GM12878 (cell line): ENCODE data around the gene ABCA7. TPM values are rescaled to one million over a fixed set of nuclear protein-coding genes. Genes with fewer than 3 reads are reported as not detected.

Source experiments
- BCL11A ChIP-seq: IDR thresholded peaks from 2 replicates; pipeline ENCODE4 v1.6.1; 2011; ENCODE audit warnings: low read depth, low read length
- HCFC1 ChIP-seq: fragments of 150-350 bp; IDR thresholded peaks from 2 replicates; pipeline ENCODE4 v1.6.1; 2014; ENCODE audit warnings: low read length
- RAD21 ChIP-seq: IDR thresholded peaks from 2 replicates; pipeline ENCODE4 v1.6.1; 2011; ENCODE audit warnings: mild to moderate bottlenecking, low read depth, low read length, moderate library complexity; ENCODE audit not compliant: insufficient read depth
- SMC3 ChIP-seq: IDR thresholded peaks from 2 replicates; pipeline ENCODE4 v1.6.1; 2011; ENCODE audit warnings: low read length, improper control_type of control experiment, borderline replicate concordance
- ZNF24 ChIP-seq: fragments of 450-650 bp; IDR thresholded peaks from 2 replicates; pipeline ENCODE4 v1.6.1; 2017; ENCODE audit warnings: antibody characterized with exemption, mild to moderate bottlenecking
- ZSCAN29 ChIP-seq: fragments of 450-650 bp; IDR thresholded peaks from 2 replicates; pipeline ENCODE4 v1.6.1; 2017; ENCODE audit warnings: mild to moderate bottlenecking, moderate library complexity
- polyA plus RNA-seq, 11 experiments: library from polyadenylated mRNA; depleted of rRNA in 4 of 11; unstranded in 6 of 11; stranded (reverse) in 5 of 11; fragments of >200 nt; fragmentation: Nextera tagmentation in 4 of 11; fragmentation: Illumina TruSeq in 1 of 11; extraction: Ambion mirVana in 4 of 11; extraction: Trizol in 1 of 11; gene quantifications; 1 replicate in 1 of 11; 2 replicates in 10 of 11; pipeline versions ENCODE4 v1.2.1 to v1.2.3, GENCODE V29; 2011 to 2016; ENCODE audit warnings: inconsistent platforms in 2 of 11, missing spikeins in 2 of 11, low read depth in 1 of 11
- total RNA-seq, 4 experiments: library from RNA; depleted of rRNA in 3 of 4; stranded (reverse); fragments of >200 nt in 3 of 4; fragmentation: Illumina TruSeq in 1 of 4; extraction: Trizol in 1 of 4; gene quantifications; 2 replicates each; pipeline versions ENCODE4 v1.2.1 to v1.2.3, GENCODE V29; 2013 to 2021
- TF ChIP-seq, protein P1 (sequence below): fragments of 450-650 bp; IDR thresholded peaks from 2 replicates; pipeline ENCODE4 v1.6.1; 2016; ENCODE audit warnings: mild to moderate bottlenecking
- TF ChIP-seq, protein P2 (sequence below): IDR thresholded peaks from 2 replicates; pipeline ENCODE4 v1.6.1; 2011; ENCODE audit warnings: low read depth, mild to moderate bottlenecking, low read length, moderate library complexity, borderline replicate concordance; ENCODE audit errors: extremely low read depth
- TF ChIP-seq, protein P3 (sequence below): fragments of 450-650 bp; formaldehyde crosslinking; IDR thresholded peaks from 2 replicates; pipeline ENCODE4 v1.4.0; 2020; ENCODE audit warnings: mild to moderate bottlenecking, moderate library complexity
- TF ChIP-seq, protein P4 (sequence below): fragments of 450-650 bp; IDR thresholded peaks from 2 replicates; pipeline ENCODE4 v1.6.1; 2017; ENCODE audit warnings: antibody characterized with exemption, mild to moderate bottlenecking, moderate library complexity

Gene ABCA7
- total and polyA plus RNA-seq, 10 of the 15 experiments (the other 5 are each of a cell fraction or from before 2014, with no cell fraction given) = 1.0 to 49.5 (median 14.8) TPM

DNA sequence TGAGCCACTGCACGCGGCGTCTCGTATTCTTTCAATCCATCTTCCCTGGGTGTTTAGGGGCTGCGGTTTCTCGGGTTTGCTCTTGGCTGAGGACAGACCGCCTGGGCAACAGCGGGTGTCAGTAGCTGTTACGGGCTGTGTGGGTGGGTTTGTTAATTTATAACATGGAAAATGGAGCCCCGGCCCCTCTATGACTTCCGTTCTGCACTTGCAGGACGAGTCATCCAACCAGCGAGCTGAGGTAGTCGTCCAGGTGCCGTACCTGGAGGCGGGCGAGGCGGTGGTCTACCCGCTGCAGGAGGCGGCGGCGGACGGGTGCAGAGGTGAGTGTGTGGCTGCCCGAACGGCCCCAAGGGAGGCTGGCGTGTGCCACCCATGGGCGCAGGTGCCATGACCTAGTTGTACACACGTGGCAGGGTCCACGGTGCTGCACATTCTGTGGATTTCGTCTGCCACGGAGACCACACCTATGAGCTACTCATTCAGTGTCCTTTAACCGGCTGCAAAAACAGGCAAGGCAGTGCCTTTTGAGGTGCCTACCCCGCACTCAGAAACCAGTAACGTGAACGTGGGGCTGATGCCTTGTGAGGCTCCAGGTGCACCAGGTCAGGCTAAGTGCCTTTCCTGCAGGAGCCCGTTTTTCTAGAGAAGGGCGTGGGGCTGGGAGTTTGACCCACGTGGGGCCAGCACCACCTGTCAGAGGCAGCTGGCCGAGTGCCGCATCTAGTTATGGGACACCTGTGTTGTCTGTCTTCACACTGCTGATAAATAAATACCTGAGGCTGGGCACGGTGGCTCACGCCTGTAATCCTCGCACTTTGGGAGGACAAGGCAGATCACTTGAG is 44.3 kb downstream of the ABCA7 start (continued):
- no peak for TF ChIP-seq HCFC1
- TF ChIP-seq SMC3 = no peak
- TF ChIP-seq, protein P1, sequence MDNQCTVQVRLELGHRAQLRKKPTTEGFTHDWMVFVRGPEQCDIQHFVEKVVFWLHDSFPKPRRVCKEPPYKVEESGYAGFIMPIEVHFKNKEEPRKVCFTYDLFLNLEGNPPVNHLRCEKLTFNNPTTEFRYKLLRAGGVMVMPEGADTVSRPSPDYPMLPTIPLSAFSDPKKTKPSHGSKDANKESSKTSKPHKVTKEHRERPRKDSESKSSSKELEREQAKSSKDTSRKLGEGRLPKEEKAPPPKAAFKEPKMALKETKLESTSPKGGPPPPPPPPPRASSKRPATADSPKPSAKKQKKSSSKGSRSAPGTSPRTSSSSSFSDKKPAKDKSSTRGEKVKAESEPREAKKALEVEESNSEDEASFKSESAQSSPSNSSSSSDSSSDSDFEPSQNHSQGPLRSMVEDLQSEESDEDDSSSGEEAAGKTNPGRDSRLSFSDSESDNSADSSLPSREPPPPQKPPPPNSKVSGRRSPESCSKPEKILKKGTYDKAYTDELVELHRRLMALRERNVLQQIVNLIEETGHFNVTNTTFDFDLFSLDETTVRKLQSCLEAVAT = no peak
- TF ChIP-seq, protein P2, sequence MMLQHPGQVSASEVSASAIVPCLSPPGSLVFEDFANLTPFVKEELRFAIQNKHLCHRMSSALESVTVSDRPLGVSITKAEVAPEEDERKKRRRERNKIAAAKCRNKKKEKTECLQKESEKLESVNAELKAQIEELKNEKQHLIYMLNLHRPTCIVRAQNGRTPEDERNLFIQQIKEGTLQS = no peak
- TF ChIP-seq ZNF24 = no peak
- no peak for TF ChIP-seq RAD21
- TF ChIP-seq, protein P3, sequence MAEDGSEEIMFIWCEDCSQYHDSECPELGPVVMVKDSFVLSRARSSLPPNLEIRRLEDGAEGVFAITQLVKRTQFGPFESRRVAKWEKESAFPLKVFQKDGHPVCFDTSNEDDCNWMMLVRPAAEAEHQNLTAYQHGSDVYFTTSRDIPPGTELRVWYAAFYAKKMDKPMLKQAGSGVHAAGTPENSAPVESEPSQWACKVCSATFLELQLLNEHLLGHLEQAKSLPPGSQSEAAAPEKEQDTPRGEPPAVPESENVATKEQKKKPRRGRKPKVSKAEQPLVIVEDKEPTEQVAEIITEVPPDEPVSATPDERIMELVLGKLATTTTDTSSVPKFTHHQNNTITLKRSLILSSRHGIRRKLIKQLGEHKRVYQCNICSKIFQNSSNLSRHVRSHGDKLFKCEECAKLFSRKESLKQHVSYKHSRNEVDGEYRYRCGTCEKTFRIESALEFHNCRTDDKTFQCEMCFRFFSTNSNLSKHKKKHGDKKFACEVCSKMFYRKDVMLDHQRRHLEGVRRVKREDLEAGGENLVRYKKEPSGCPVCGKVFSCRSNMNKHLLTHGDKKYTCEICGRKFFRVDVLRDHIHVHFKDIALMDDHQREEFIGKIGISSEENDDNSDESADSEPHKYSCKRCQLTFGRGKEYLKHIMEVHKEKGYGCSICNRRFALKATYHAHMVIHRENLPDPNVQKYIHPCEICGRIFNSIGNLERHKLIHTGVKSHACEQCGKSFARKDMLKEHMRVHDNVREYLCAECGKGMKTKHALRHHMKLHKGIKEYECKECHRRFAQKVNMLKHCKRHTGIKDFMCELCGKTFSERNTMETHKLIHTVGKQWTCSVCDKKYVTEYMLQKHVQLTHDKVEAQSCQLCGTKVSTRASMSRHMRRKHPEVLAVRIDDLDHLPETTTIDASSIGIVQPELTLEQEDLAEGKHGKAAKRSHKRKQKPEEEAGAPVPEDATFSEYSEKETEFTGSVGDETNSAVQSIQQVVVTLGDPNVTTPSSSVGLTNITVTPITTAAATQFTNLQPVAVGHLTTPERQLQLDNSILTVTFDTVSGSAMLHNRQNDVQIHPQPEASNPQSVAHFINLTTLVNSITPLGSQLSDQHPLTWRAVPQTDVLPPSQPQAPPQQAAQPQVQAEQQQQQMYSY = no peak
- no peak for TF ChIP-seq ZSCAN29
- no peak for TF ChIP-seq BCL11A
- TF ChIP-seq, protein P4, sequence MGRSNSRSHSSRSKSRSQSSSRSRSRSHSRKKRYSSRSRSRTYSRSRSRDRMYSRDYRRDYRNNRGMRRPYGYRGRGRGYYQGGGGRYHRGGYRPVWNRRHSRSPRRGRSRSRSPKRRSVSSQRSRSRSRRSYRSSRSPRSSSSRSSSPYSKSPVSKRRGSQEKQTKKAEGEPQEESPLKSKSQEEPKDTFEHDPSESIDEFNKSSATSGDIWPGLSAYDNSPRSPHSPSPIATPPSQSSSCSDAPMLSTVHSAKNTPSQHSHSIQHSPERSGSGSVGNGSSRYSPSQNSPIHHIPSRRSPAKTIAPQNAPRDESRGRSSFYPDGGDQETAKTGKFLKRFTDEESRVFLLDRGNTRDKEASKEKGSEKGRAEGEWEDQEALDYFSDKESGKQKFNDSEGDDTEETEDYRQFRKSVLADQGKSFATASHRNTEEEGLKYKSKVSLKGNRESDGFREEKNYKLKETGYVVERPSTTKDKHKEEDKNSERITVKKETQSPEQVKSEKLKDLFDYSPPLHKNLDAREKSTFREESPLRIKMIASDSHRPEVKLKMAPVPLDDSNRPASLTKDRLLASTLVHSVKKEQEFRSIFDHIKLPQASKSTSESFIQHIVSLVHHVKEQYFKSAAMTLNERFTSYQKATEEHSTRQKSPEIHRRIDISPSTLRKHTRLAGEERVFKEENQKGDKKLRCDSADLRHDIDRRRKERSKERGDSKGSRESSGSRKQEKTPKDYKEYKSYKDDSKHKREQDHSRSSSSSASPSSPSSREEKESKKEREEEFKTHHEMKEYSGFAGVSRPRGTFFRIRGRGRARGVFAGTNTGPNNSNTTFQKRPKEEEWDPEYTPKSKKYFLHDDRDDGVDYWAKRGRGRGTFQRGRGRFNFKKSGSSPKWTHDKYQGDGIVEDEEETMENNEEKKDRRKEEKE = no peak
